Neural progenitor cell (in vitro differentiated cells): ENCODE data around the gene MCM5.

Experiments
- CTCF ChIP-seq: fragments of 200-600 bp; sonication (generic); IDR thresholded peaks from 2 replicates; pipeline ENCODE4 v1.5.1; 2017; ENCODE audit warnings: antibody characterized with exemption, mild to moderate bottlenecking
- EZH2 ChIP-seq: fragments of 200-600 bp; sonication (generic); IDR thresholded peaks from 2 replicates; pipeline ENCODE4 v1.6.1; 2017; ENCODE audit warnings: antibody characterized with exemption, mild to moderate bottlenecking, moderate library complexity
- EZH2phosphoT487 ChIP-seq: fragments of 200-600 bp; sonication (generic); IDR thresholded peaks from 2 replicates; pipeline ENCODE4 v1.6.1; 2017; ENCODE audit warnings: antibody characterized with exemption

- TF ChIP-seq CTCF (no peak), EZH2 (no peak), EZH2phosphoT487 (no peak)
These were observed 45.9 kb upstream of the MCM5 start for GRCh38 chr22:35354068-35354467.
